GM21515 (cell line): ENCODE data around the gene CNTFR.
"Not testable (repeated sequence)": the region's sequence is repeated elsewhere in the genome, so short reads cannot be mapped to it uniquely, and the experiment has no call there.

Source experiments
- ATAC-seq: cut with Tn5 transposase; IDR thresholded peaks from one replicate; pipeline ENCODE4 v1.9.1; 2021; ENCODE audit not compliant: unreplicated experiment

The CNTFR gene, protein sequence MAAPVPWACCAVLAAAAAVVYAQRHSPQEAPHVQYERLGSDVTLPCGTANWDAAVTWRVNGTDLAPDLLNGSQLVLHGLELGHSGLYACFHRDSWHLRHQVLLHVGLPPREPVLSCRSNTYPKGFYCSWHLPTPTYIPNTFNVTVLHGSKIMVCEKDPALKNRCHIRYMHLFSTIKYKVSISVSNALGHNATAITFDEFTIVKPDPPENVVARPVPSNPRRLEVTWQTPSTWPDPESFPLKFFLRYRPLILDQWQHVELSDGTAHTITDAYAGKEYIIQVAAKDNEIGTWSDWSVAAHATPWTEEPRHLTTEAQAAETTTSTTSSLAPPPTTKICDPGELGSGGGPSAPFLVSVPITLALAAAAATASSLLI

GRCh38 chr9:34589636-34590380 lies at the start of gene CNTFR:
TSS of gene CNTFR (minus strand) at chr9:34589724. CDS start at chr9:34568981, 20,743 bp downstream.
- ATAC-seq, result no peak

DNA sequence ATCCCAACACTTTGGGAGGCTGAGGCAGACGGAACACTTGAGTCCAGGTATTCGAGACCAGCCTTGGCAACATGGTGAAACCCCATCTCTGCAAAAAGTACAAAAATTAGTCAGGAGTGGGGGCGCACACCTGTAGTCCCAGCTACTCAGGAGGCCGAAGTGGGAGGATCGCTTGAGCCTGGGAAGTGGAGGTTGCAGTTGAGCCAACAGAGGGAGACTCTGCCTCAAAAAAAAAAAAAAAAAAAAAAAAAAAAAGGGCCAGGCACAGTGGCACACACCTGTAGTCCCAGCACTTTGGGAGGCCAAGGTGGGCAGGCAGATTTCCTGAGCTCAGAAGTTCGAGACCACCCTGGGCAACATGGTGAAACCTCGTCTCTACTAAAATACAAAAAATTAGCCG lies 49.8 kb upstream of the CNTFR start:
- not testable (repeated sequence) for ATAC-seq

GRCh38 chr9:34638138-34638445 lies 48.6 kb upstream of the CNTFR start:
- no peak for ATAC-seq

DNA sequence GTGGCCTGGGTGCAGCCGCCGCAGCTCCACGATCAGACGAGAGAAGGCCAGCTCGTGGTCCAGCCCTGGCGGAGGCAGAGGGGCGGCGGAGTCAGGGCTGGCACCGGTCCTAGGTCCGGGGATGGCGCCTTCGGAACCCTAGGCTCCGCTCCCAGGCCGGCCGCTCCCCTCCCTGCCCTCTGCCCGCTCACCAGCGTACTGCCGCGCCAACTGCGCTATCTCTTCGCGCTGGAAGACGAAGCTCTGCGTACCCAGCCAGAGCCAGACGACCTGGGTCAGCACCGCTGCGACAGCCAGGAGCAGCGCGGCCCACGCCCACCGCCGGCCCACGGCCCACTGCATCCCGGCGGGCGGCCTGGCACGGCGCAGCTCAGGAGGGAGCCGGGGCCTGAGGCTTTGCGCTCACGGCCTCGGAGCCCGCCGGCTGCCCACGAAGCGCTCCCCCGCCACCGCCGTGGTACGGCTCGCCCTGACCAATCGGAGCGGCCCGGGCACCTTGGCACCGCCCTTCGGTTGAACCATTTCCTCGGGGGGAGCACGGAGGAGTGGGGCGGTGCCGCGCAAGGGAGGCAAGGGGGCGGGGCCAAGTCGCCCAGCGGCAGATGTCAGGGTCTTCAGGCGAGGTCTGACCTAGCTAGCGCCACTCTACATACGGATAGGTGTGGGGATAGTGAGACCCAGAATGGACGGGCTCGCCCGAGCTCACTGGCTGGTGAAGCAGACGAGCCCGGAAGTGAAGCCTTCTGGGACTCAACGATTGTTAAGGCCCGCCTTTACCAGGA lies 48.0 kb upstream of the CNTFR start, which contains the start of gene SIGMAR1:
SIGMAR1 (minus strand) TSS at position 432 of the 782 bp plus-strand sequence; CDS start at position 342, 90 bp downstream.
- ATAC-seq, result peak; percentile 83

GRCh38 chr9:34636791-34637355 lies 47.3 kb upstream of the CNTFR start:
- ATAC-seq, result peak; percentile 2

- ATAC-seq, result no peak
Measured at GRCh38 chr9:34635556-34635955, 46.0 kb upstream of the CNTFR start.

GRCh38 chr9:34634551-34635248 lies 45.2 kb upstream of the CNTFR start:
- no peak for ATAC-seq

- no peak for ATAC-seq
Measured at GRCh38 chr9:34633851-34634550, 44.5 kb upstream of the CNTFR start.

- no peak for ATAC-seq
Measured at GRCh38 chr9:34633166-34633565, 43.6 kb upstream of the CNTFR start.

DNA sequence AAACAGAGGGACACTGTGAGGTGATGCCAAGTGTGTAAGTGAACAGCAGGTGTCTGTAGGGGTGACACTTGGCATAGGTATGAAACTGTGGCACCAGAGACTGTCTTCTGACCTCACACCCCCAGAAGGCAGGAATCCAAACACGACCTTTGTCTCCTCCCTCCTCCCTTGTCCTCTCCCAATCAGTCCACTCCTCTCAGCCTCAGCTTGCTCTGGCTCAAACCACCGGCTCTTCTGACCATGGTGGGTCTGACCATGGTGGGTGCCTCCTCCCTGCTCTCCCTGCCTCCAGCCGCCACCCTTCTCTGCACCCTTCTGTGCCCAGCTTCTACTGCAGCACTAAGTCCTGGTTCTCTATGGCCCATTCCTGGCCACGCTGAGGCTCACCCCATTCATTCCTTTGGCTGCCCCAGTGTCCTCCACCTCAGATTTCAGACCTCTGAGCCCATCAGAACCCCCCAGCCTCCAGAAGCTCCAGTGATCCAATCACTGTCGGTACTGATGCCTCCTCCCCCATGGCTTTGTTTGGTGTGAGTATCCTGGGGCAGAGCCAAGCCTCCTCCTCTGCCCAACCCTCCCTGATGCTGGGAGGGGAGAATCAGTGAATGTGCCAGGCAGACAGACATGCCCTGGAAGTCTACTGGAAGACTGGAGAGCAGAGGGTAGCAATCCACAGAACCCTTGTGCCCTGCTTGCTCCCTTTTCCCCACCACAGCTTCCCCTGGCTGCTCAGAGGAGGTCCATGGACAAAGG lies 41.1 kb upstream of the CNTFR start:
- no peak for ATAC-seq

DNA sequence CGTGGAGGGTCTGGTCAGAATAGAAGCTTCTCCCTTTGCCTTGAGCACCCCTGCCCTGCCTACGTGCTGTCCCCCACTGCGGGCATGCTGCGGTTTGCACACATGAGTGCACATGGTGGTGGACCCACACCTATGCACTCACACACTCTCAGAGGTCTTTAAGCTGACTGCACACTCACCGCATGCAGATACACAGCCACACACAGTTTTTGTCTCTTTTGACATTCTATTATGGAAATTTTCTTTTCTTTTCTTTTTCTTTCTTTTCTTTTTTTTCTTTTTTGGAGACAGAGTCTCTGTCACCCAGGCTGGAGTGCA lies 39.9 kb upstream of the CNTFR start:
- no peak for ATAC-seq

DNA sequence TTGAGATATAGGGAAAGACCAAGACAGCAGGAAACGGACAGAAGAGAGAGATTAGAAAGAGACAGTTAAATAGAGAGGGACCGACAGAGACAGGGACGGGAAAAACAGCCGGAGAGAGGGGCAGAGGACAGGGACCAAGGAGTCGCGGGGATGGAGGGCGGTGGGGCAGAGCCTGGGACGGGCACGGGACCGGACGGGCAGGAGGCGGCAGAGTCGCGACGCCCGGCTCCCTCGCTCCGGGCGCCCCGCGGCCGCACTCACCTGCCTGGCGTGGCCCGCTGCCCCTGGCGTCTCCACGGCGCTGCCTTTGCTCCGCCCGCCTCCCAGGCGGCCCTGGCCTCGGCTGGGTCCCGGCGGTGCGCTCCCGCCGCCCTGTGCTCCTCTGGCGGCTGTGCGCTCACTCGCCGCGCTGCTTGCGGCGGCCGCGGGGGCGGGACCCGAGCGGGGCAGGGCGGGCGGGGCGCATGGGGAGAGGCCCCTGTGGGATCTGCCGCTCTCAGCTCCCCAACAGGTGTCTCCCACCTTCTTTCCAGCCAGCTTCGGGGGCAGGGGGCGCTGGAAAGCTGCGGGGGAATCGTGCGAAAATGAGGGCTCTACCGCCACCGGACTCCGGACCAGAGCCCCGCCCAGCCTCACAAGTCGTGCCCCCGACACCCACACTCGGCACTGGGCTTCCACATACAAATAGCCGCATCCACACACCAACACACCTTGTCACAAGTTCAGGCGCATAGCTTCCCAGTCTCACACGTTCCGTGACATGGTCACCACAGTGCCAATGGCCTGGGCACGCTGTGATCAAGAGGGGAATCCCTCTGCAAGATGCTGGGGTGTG lies 39.3 kb upstream of the CNTFR start, which contains the start of gene ARID3C:
ARID3C (minus strand) TSS at position 411 of the 835 bp plus-strand sequence. CDS start 1,052 bp downstream, outside the sequence.
- ATAC-seq, result no peak

DNA sequence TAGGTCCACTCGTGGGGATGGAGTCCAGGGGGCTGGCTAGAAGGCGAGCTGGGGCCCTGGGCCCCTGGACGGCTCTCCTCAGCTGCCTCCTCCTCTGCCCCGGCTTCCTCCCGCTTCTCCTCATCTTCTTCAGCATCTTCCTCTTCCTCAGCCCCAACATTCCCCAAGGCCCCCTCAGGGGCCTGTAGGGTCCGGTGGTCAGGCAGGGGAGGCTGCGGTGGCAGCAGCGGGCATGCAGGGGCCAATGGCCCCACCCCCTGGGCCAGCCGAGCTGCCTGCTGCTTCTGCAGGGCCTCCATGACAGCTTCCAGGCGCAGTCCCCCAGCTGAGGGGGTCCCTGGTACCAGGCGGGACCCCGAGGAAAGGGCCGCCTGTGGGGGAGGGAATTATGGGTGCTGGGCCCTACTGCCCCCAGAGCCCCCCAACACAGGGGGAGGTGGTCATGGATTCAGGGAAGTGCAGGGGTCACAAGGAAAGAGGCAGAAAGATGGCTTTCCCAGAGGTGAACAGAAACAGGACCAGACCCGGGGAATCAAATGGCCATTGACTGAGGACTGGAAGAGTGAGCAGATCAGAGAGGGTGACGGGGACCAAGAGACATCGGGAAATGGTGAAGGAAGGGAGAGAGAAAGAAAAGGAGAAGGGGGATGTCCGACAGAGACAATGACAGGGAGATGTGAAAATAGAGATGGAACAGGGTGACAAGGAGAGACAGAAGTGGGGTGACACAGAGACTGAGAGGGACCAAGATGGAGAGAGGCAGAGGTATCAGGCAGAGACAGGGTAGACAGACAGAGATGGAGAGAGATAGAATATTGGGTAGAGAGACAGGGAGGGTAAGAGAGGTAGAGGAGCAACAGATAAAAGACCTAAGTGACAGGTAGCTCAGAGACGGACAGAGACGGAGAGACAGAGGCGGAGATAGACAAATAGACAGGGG lies 38.5 kb upstream of the CNTFR start:
- no peak for ATAC-seq

DNA sequence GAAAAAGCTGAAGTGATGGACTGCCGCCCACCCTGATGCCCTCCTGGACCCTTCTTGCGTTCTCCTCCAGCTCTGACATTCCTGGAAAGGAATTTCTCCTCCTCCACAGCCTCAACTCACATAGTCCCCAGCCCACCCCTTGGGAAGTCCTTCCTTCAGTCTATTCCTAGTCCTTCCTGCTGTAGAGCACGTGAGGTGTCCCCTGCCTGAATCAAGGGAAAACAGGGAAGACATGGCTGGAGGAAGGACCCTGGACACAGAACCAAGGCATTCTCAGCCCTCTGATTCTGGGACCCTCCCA lies 35.6 kb upstream of the CNTFR start:
- no peak for ATAC-seq

- ATAC-seq, result no peak
Measured at GRCh38 chr9:34624475-34625185, 35.1 kb upstream of the CNTFR start.

GRCh38 chr9:34623374-34624235 lies 34.1 kb upstream of the CNTFR start:
- ATAC-seq, result no peak
